ENCODE results near the gene FAM3D. TPM values are rescaled to one million over a fixed set of nuclear protein-coding genes. Genes with fewer than 3 reads are reported as not detected.

The FAM3D gene
- total and polyA plus RNA-seq, 2 of the 8 experiments (the other 6 are each of a cell fraction or from before 2014, with no cell fraction given) = not detected

- Histone ChIP-seq H2BK5ac (ENCODE audit: low read depth, low read length) (no peak overlapping the region), H3K27me3 (replicated peaks in 1 of 4; ENCODE audit: control insufficient read depth in 3 of 4, extremely low read depth in 1 of 4, insufficient read depth in 3 of 4, low read length in 3 of 4) (no peaks in the 10 kb centered on the region), H4K91ac (replicated peaks; ENCODE audit: insufficient read length, low read length) (no peak overlapping the region), H2AFZ (ENCODE audit: low read length) (no peak overlapping the region), H3K79me1 (ENCODE audit: low read depth, low read length) (no peaks in the 10 kb centered on the region; the same call in 1 of the 2 replicates), H2BK20ac (ENCODE audit: low read length) (no peak overlapping the region), H3K4me2 (ENCODE audit: insufficient read depth in 1 of 2, low read depth in 2 of 2, low read length in 2 of 2) (no peak overlapping the region), H3K36me3 (ENCODE audit: control insufficient read depth in 2 of 4, insufficient read depth in 4 of 4, low read length in 3 of 4) (no peaks in the 10 kb centered on the region), H3K56ac (replicated peaks; ENCODE audit: insufficient read length, low read depth, low read length) (no peak overlapping the region), H2AK5ac (ENCODE audit: low read depth, low read length) (no peak overlapping the region), H3K4ac (replicated peaks; ENCODE audit: insufficient read length, low read depth, low read length) (no peak overlapping the region), H3K4me3 (ENCODE audit: extremely low read depth in 1 of 4, insufficient read depth in 2 of 4, low read depth in 3 of 4, low read length in 4 of 4) (no peak overlapping the region), H2BK120ac (replicated peaks; ENCODE audit: low read depth, low read length) (no peak overlapping the region), H4K5ac (ENCODE audit: insufficient read length, low read depth, low read length) (no peak overlapping the region), H3K27ac (ENCODE audit: low read depth, low read length) (no peak overlapping the region), H3K14ac (ENCODE audit: insufficient read length) (no peak overlapping the region), H3K4me1 (replicated peaks in 1 of 4; ENCODE audit: control insufficient read depth in 3 of 4, insufficient read depth in 4 of 4, low read length in 3 of 4) (no peaks in the 10 kb centered on the region), H3K9me3 (ENCODE audit: insufficient read depth in 2 of 2, low read depth in 1 of 2, low read length in 1 of 2) (no peaks in the 10 kb centered on the region), H3K23ac (ENCODE audit: insufficient read length) (no peak overlapping the region), H3K79me2 (ENCODE audit: control insufficient read depth in 1 of 2, insufficient read depth in 2 of 2, low read length in 2 of 2) (no peaks in the 10 kb centered on the region), H4K8ac (ENCODE audit: extremely low read depth, insufficient read depth, low read length) (no peak overlapping the region), H2BK15ac (ENCODE audit: low read length) (no peak overlapping the region), H3K9ac (replicated peaks in 1 of 4; ENCODE audit: extremely low read depth in 1 of 4, low read depth in 3 of 4, low read length in 3 of 4) (no peak overlapping the region), H3K23me2 (ENCODE audit: low read depth, low read length) (no peaks in the 10 kb centered on the region), H4K20me1 (replicated peaks in 1 of 2; ENCODE audit: control insufficient read depth in 1 of 2, insufficient read depth in 2 of 2, low read length in 2 of 2) (no peaks in the 10 kb centered on the region), H3K18ac (ENCODE audit: extremely low read depth, low read length) (no peak overlapping the region), H2BK12ac (ENCODE audit: low read depth, low read length) (no peak overlapping the region)
- ChIA-PET POLR2A (ENCODE audit: partially characterized antibody) (no interaction called here), CTCF (ENCODE audit: partially characterized antibody) (interaction anchor here (0.7 to 2.7 kb wide), 6 partner anchors 14 to 44 kb away, joined by 3 to 15 read pairs (median 4); no protein-coding TSS in a partner anchor)
- FAIRE-seq (no peak), DNase-seq (ENCODE audit: low read depth in 1 of 2, low spot score in 2 of 2) (no peak)
- TF ChIP-seq ASH2L (IDR thresholded peaks at IDR 0.05; ENCODE audit: low read length) (no peak), JUND (IDR thresholded peaks at IDR 0.05; ENCODE audit: low read length) (no peak), FOSL1 (IDR thresholded peaks at IDR 0.05; ENCODE audit: insufficient read depth, low read depth, low read length) (no peak), ATF2 (IDR thresholded peaks at IDR 0.05; ENCODE audit: low read length) (no peak), SUZ12 (IDR thresholded peaks at IDR 0.05; ENCODE audit: low read length) (no peak), KDM1A (IDR thresholded peaks at IDR 0.05; ENCODE audit: borderline replicate concordance, low read length) (no peak), RXRA (IDR thresholded peaks at IDR 0.05; ENCODE audit: insufficient read depth, low read depth, low read length) (no peak), EZH2 (IDR thresholded peaks at IDR 0.05; ENCODE audit: low read depth, low read length, severe bottlenecking) (no peak), BCL11A (IDR thresholded peaks at IDR 0.05; ENCODE audit: low read depth in 2 of 2, low read length in 2 of 2) (no peak), POU5F1 (IDR thresholded peaks at IDR 0.05; ENCODE audit: low read depth, low read length) (no peak), SP2 (IDR thresholded peaks at IDR 0.05; ENCODE audit: low read length) (no peak), BRCA1 (IDR thresholded peaks at IDR 0.05; ENCODE audit: low read depth, low read length) (no peak), CEBPB (IDR thresholded peaks at IDR 0.05; ENCODE audit: low read depth, low read length) (no peak)
Observed at GRCh38 chr3:58603606-58604005, 63.0 kb downstream of the FAM3D start.
